GM19043 (cell line): Measurements from ENCODE around the gene FAF1.

ENCODE experiments used
- ATAC-seq: cut with Tn5 transposase; IDR thresholded peaks from one replicate; pipeline ENCODE4 v1.9.1; 2021; ENCODE audit warnings: low read depth; ENCODE audit not compliant: unreplicated experiment

The FAF1 gene

DNA sequence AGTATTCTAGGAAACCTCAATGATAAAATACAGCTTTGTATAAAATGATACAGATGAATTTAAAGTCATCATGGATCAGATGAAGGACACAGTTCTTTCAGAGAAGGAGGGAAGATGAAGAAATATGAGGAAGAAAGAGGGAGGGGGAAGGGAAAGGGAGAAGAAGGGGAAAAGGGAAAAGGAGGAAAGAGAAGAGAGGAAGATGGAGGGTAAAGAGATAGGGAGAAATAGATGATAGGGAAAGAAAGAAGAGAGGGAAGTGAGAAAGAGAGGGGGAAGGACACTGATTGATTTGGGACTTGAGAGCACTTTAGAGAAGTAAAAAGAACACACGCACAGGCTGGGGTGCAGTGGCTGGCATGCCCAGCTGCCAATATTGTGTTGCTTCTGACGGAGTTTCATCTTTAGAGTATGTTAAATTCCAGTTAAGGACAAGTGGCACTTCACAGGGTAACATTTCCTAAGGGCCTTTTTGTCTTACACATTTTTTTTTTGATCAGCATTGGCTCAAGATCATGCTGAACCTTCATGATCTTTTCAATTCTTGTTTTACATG lies 300.9 kb downstream of the FAF1 start:
- no peak for ATAC-seq

DNA sequence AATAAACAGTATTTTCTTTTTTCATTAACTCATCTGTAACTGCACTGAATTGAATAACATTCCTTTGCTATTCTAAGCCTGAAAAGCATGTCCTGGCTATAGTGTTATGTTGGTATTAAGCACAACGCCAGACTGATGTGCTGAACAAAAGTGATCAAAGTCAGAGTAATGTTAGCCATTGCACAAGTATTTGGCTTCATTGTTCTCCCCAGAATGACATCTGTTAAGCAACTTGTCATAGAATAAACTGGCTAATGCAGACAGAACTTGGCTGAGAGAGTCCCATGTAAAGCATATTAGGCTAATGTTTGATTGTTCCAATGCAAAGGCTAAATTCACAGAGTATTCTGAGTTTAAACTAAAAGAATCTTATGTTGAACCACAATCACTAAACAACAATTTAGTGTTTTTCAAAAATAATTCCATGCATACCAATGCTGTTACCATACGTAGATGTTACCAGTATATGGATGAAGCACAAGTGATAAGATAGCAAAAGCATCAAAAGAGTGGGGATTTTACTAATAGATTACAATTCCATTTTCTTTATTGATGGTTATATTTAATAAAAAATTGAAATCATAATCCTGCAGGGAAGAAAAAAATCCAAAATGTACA lies 301.5 kb downstream of the FAF1 start:
- no peak for ATAC-seq

DNA sequence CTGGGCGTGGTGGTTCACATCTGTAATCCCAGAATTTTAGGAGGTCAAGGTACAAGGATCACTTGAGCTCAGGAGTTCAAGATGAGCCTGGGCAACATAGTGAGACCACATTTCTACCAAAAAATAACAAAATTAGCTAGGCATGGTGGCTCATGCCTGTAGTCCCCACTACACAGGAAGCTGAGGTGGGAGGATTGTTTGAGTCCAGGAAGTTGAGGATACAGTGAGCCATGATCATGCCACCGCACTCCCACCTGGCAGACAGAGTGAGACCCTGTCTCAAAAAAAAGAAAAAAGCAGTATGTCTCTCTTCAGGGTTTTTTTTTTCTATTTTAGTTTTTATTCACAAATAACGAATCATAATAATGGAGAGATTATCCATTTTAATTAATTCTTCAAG lies 303.1 kb downstream of the FAF1 start:
- ATAC-seq: no peak

DNA sequence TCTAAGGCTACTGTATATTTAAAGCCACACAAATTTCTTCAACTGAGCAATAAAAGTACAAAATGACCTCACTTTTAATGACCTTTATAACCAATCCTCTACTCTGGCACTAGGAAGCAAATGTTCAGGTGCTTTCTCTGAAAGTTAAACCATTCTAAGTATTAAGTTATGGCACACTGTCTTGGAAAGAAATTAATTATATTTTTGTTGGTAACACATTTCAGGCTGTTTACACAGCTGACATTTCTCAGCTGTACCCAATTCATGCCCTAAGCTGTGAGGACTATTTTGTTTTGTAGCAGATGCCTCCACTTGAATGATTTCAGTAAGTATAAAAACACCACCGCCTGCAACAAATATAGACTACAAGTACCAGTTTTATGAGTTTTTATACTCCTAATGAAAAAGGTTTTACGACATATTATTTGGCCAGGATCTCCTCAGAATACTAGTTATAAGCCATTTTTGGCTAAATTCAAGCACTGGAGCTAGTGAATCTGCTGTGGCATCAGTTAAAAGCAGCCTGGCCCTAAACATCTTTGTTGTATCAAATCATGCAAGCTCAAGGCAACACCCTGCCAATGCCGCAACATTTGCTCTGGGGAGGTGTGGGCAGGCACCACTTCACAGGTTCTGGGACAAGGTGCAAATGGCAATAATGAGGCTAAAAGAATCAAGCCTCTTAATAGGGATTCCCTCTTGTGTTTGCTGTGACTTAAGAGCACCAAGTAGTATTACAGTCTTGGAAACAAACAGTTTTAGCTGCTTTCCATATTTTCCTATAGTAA lies 308.4 kb downstream of the FAF1 start:
- no peak for ATAC-seq

DNA sequence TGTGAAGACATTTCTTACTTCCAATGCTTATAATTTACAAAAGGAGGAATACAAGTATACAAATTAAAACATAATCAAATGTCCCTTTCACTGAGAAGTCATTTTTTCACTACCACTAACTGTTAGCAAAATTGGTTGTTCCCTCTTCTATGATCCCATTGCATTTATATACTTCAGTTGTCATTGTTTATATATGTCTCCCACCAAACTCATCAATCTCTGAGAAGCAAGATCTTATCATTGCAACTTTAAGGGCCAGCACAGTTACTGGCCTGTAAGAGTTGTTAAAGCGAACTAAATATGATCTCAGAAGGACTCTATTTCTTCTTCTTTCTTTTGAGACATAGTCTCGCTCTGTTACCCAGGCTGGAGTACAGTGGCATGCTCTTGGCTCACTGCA lies 313.5 kb downstream of the FAF1 start:
- ATAC-seq: no peak

DNA sequence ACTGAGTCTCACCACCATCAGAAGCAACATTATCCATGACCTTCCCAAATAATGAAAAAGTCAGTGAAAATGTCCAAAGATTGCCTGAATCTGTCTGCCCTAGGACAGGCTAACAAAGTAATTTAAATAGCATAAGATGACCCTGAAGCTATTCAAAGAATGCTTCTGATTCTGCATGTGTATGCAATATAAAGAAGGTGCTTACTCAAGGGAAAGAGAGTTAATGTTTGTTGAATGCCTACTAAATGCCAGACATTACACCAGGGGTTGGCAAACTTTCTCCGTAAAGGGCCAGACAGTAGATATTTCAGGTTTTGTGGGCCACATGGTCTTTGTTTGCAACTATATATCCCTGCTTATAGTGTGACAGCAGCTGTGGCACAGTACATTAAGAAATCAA lies 314.9 kb downstream of the FAF1 start:
- no peak for ATAC-seq

DNA sequence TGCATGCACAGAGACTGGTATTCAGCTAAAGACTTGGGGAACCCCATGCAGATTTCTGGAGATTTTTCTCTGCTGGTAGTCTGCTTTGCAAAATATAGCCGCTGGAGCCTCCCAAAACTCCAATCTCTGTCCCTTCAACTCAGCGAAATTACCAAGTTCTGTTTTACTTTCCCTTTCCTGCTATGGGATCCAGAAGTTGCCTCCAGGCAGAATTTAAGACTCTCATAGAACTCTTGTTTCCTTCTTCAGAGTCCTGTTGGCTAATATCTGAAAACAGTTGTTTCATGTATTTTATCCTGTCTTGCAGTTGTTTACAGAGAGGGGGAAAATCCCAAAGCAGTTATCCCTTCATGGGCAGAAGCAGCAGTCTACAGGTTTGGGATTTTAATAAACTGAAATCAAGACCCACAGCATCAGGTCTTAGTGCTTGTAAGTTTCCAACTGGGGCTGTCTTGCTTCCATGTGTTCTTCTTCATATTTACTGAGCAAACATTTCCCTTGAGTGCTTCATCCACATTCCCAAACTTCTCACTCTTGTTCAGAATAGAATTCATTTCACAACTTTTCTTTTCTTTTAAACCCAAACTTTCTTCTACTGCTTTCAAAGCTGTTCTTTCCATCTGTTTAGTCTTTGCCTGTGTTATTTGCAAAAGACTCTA lies 315.5 kb downstream of the FAF1 start:
- ATAC-seq: no peak

DNA sequence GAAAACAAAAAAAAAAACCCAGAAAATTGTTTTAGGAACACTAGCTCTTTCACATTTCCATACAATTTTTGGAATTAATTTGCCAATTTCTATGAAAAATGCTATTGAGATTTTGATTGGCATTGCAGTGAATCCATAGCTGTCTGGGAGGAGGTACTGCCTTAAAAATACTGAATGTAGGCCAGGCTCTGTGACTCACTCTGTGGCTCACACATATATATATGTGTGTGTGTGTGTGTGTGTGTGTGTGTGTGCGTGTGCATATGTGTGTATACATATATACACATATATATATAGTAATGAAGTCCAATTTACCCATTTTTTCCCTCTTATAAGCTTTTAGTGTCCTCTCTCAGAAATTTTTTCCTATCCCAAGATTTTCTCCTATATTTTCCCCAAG lies 322.6 kb downstream of the FAF1 start:
- no peak for ATAC-seq

DNA sequence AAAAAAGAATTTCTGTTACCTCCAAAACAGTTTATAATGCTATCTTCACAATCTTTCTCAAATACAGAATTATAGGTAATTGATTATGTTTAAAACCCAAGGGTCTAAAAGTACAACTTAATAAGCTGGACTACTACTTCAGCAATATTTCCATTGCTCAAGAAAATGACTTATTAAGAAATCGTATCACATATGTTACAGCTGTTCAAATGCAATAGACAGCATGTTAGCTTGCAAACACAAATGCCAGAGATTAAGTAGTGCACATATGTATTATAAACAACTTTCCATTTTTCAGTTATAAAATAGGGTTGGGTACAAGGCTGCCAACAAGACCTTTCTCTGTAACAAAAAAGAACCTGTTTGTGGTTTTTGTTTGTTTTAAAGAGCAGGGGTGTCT lies 325.8 kb downstream of the FAF1 start:
- no peak for ATAC-seq

DNA sequence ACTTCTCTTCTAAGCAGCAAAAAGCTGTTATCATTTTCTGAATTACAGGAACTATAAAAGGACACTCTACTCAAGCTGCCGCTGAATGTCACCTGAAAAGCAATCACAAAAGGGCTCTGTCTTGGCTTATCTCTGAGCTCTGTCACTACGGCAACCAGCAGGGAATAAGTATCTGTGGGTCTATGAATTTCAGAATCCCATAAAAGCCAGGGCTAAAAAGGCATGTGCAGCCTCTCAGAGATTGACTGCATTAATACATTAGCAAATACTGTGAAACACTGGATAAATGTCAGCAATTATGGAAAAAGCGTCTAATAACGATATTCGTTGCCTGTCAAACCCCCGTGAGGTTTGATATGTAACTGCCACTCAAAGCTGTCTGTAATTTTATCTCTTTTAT lies 326.6 kb downstream of the FAF1 start:
- no peak for ATAC-seq

DNA sequence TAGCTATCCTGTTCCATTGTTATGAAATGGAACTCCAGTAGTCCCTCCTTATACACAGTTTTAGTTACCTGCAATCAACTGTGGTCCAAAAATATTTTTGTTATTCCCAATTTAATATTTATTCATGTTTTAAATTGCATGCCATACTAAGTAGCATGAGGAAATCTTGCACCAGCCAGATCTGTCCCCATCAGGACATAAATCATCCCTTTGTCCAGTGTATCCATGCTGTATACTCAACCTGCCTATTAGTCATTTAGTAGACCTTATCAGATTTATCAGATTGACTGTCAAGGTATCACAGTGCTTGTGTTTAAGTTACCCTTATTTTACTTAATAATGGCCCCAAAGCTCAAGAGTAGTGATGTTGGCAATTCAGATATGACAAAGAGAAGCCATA lies 328.9 kb downstream of the FAF1 start:
- no peak for ATAC-seq

DNA sequence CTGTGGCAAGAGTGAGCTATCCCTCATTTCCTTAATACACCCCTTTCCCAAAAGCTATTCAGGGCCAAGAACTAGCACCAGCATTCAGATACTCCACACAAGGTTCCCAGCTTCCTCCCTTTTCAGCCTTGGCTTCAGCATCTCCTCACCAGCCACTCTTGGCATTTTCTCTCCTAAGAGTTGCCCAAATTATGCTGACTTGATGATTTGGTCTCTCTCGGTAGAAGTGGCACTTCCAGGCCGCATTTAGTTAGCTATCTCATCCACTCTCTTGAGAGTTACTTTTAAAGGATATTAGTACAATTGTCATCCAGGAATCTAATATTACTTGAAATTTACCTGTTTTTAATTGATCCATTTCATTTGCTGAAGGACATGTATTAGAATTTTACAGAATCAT lies 337.8 kb downstream of the FAF1 start:
- no peak for ATAC-seq

DNA sequence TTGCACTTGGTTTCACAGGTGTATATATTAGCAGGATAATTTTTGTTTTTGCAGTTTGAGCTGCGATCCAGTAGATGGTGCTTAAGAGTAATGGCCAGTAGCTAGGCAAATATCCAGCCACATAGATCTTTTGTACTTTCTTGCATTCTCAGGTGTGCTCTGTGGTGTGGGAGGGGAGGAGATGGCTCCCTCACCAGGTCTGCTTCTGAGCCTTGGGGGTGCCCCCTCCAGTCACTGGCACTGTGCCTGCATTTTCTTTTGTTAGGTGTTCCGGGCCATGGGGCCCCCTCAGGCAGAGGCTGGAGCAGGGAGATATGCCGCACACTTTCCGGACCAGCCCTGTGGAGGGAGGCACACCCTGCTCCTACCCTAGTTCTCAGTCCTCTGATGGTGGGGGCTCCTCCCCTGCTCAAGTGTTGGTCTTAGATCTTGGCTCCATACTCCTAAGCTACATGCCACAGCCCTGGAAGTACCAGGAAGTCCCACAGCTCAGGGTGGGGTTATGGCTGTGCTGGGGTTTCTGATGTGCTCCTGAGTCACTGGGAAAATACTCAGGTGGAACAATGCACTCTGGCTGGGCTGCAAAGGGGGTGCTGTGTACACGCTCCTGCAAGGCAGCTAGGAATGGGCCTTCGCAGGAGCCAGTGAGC lies 339.3 kb downstream of the FAF1 start:
- no peak for ATAC-seq

DNA sequence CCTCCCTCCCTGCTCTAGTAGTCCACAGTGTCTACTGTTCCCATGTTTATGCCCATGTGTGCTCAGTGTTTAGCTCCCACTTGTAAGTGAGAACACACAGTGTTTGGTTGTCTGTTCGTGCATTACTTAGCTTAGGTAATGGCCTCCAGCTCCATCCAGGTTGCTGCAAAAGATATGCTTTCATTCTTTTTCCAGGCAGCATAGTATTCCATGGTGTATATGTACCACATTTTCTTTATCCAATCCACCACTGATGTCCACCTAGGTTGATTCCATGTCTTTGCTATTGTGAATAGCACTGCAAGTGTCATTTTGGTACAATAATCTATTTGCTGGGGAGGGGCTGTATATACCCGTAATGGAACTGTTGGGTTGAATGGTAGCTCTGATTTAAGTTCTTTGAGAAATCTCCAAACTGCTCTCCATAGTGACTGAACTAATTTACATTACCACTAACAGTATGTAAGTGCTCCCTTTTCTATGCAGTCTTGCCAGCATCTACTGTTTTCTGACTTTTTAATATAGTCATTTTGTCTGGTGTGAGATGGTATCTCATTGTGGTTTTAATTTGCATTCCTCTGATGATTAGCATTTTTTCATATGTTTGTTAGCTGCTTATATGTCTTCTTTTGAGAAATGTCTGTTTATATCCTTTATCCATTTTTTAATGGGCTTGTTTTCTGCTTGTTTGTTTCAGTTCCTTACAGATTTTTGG lies 344.9 kb downstream of the FAF1 start:
- ATAC-seq: no peak

DNA sequence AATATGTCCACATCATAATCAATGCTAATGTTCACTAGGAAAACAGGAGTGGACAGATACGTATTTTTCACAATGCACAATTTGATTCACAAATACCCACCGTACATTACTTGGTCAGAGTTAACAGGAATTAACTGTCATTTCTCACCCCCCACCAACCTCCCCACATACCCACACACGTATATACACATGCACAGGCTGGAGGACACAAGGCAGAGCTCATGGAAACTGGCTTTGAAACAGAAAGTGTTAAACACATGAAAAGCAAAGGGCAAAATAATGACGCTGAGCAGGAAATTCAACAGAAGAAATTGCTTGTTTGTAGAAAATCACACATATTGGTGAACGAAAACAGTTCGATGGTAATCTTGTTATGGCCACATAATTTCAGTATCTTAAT lies 348.4 kb downstream of the FAF1 start:
- ATAC-seq: no peak

DNA sequence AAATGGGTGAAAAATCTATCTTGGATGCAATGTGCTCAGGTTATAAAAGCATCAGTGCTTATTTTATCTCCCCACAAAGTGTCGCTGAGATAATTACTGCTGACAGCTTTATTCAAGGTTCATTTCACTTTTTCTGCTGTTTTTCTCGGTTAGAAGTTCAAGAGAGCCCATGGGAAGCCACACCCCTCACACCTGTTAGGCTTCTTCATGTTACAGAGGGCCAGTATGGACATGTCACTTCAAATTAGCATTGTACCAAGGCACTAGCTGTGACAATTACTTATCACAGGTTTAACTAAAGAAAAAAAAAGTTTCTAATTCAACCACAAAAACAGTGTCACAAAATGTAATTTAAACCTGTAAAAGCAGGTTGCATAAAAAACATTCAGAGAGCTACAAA lies 349.5 kb downstream of the FAF1 start:
- ATAC-seq: peak; percentile 81

DNA sequence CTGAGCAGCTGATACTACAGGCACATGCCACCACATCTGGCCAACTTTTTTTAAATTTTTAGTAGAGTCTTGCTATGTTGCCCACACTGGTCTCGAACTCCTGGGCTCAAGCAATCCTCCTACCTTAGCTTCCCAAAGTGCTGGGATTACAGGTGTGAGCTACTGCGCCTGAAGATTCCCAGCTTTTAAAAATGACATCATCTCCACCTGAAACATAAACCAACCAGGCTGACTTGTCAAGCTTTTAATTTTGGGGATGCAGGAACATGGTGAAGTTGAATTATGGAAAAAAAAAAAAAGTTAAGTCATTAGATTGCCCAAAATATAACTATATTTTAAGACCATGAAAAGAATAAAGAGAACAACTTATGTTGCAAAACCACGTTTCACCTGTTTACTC lies 350.6 kb downstream of the FAF1 start:
- no peak for ATAC-seq

DNA sequence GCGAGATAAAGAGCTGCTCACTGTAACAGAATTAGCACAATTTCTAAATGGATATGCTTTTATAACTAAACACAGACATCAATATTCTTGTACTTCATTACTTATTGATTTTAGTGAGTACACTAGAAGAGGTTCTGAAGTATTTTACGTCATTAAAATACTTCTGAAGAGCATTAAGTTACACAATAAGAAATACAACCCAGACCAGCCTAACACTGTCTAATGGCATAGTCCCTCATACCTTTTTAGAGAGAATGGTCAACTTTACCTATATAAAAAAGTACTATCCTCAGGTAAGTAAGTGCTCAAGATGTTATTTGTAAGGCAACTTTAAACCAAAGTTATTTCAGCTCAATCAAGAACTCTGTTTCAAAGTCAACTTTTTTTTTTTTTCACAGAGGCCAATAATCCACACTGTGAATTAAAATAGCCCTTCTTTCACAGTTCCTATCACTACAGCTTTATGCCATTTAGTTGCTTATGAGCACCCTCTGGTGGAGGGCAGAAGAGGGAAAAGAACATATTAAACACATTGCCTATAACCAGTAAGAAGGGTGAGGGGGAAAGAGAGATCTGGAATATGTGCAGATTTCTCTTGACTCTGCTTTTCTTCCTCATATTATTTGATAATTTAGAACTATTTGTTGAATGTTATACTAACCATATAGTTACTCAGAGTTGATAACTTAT lies 354.7 kb downstream of the FAF1 start:
- no peak for ATAC-seq

DNA sequence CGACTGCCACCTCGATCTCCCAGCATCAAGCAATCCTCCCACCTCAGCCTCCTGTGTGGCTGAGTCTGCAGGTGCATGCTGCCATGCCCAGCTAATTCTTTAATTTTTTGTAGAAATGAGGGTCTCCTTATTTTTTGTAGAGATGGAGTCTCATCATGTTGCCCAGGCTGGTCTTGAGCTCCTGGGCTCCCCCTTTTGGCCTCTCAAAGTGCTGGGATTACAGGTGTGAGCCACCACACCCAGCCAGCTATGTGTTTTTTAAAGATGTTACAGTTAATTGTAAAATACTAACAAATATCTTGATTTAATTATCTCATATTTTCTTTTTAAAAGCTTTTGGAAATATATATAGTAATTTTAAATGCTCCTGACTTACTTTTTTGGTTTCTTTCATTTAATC lies 355.5 kb downstream of the FAF1 start:
- no peak for ATAC-seq
